Upper lobe of left lung (tissue), 6 donors: Measurements from ENCODE around the gene TXNIP. TPM values are rescaled to one million over a fixed set of nuclear protein-coding genes. Genes with fewer than 3 reads are reported as not detected.
A peak's percentile ranks its signal among the peaks of the same experiment; 100 is the strongest.

Source experiments
- ATAC-seq, 2 donors: fragments of 200-7000 bp; cut with Tn5 transposase; one replicate each; pipeline ENCODE4 v1.9.1; 2022; ENCODE audit warnings: mild to moderate bottlenecking in 2 of 2, moderate library complexity in 2 of 2; ENCODE audit not compliant: low FRiP score in 2 of 2
- DNase-seq, 2 donors: peaks; one replicate each; pipeline ENCODE4 v3.0.0-alpha.2; 2019 to 2020
- H3K27ac ChIP-seq, 4 donors: fragments of 200-600 bp; sonication (generic); one replicate each; pipeline ENCODE4 v1.5.1; 2016 to 2019
- H3K27me3 ChIP-seq, 4 donors: fragments of 200-600 bp; sonication (generic); one replicate each; pipeline ENCODE4 v1.5.1; 2017 to 2019
- H3K36me3 ChIP-seq, 4 donors: fragments of 200-600 bp; sonication (generic); one replicate each; pipeline ENCODE4 v1.5.1; 2016 to 2019
- H3K4me1 ChIP-seq, 4 donors: fragments of 200-600 bp; sonication (generic); one replicate each; pipeline ENCODE4 v1.5.1; 2018 to 2019
- H3K4me3 ChIP-seq, 4 donors: fragments of 200-600 bp; sonication (generic); one replicate each; pipeline ENCODE4 v1.5.1; 2017 to 2019; ENCODE audit warnings: mild to moderate bottlenecking in 2 of 4, moderate library complexity in 1 of 4
- H3K9me3 ChIP-seq, 4 donors: fragments of 200-600 bp; sonication (generic); one replicate each; pipeline ENCODE4 v1.5.1; 2018 to 2019
- EP300 ChIP-seq, 4 donors: sonication (generic); formaldehyde crosslinking; IDR thresholded peaks; one replicate each; pipeline ENCODE4 v1.5.1; 2017; ENCODE audit warnings: antibody characterized with exemption in 4 of 4, control low read depth in 2 of 4
- POLR2A ChIP-seq, 4 donors: fragments of 450-650 bp; IDR thresholded peaks; one replicate each; pipeline ENCODE4 v1.5.1; 2016 to 2017; ENCODE audit warnings: antibody characterized with exemption in 4 of 4, mild to moderate bottlenecking in 2 of 4
- POLR2AphosphoS5 ChIP-seq, 2 donors: sonication (generic); formaldehyde crosslinking; IDR thresholded peaks; one replicate each; pipeline ENCODE4 v1.5.1; 2017; ENCODE audit warnings: antibody characterized with exemption in 2 of 2
- WGBS, 2 donors: methylation state at CpG; one replicate each; pipeline ENCODE4 v1.1.5; 2017 to 2018; 5-methylcytosine and 5-hydroxymethylcytosine counted together
- total RNA-seq, 6 donors: library from RNA; depleted of rRNA in 4 of 6; stranded (reverse); fragments of >200 nt in 4 of 6; gene quantifications; one replicate each; pipeline versions ENCODE4 v1.1.0 to v1.2.1, GENCODE V29; 2016 to 2021
- TF ChIP-seq, protein P1 (sequence below), 6 experiments: fragments of 450-650 bp in 4 of 6; fragments of 200-600 bp in 2 of 6; sonication (generic) in 2 of 6; IDR thresholded peaks; one replicate each; pipeline ENCODE4 v1.5.1; 2016 to 2019; ENCODE audit warnings: antibody characterized with exemption in 6 of 6
- donor health status: DM: no; HTN: no; CAD: no; lungs with moderate emphysema.
- donor health status: DM: no; HTN: yes; CAD: no; lungs with severe emphysema.

Gene TXNIP
- total RNA-seq, 6 donors from 2014 or later = 703 to 1,481 (median 910) TPM

DNA sequence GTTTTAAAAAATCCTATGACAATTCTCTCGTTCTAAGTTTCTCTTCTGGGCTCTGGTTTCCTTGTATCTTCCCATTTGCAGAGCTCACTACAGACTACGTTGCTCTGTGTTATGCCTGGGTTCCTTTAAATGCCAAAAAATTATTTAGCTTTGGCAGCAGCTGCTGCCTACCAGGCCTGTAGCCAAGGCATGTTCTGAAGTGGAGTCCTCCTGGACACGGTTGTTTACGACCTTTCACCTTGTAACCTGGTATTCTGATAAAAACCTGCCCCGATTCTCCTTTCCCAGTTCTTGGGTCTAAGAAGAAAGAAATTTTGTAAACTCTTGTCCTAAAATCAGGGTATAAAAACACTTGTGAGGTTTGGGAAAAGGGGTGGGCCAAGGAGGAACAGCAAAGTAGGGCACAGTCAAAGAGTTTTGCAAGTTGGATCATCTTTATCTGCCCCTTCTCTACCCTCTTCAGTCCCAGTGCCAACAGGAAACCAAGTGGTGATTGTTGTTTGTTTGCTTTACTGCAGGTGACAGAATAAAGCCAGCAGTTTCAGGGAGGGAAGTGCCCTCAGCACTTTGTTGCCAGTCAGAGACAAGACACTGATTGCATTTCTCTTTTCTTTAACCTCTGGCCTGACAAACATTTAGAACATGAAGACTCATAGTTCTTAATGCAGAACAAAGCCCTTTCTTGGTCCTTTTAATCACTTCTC lies 3.1 kb upstream of the TXNIP start:
- no peak for ATAC-seq
- WGBS, 2 donors = 23 to 35% methylated on average over 5 of the region's 5 CpGs
- no peaks in the 10 kb centered on the region for H3K9me3 ChIP-seq
- H3K4me1 ChIP-seq = peaks cover 30 to 41% (median 33%) of the 10 kb centered on the region in 4 donors
- peak overlapping the region in 1 of 4 donors; percentile 83 for H3K4me3 ChIP-seq
- H3K27me3 ChIP-seq = no peaks in the 10 kb centered on the region
- DNase-seq = peak in 1 of 2 donors; percentile 53
- TF ChIP-seq POLR2A (IDR thresholded peaks at IDR 0.05) = peak in 1 of 4 donors; percentile 75
- TF ChIP-seq EP300 (IDR thresholded peaks at IDR 0.05) = peak in 2 of 4 donors; percentile 19 to 60
- peak; percentile 59 to 71 for TF ChIP-seq POLR2AphosphoS5 (IDR thresholded peaks at IDR 0.05)
- TF ChIP-seq, protein P1, sequence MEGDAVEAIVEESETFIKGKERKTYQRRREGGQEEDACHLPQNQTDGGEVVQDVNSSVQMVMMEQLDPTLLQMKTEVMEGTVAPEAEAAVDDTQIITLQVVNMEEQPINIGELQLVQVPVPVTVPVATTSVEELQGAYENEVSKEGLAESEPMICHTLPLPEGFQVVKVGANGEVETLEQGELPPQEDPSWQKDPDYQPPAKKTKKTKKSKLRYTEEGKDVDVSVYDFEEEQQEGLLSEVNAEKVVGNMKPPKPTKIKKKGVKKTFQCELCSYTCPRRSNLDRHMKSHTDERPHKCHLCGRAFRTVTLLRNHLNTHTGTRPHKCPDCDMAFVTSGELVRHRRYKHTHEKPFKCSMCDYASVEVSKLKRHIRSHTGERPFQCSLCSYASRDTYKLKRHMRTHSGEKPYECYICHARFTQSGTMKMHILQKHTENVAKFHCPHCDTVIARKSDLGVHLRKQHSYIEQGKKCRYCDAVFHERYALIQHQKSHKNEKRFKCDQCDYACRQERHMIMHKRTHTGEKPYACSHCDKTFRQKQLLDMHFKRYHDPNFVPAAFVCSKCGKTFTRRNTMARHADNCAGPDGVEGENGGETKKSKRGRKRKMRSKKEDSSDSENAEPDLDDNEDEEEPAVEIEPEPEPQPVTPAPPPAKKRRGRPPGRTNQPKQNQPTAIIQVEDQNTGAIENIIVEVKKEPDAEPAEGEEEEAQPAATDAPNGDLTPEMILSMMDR (IDR thresholded peaks at IDR 0.05) = no peak
- H3K27ac ChIP-seq = peak overlapping the region; percentile 93 to 96 (median 96)
- H3K36me3 ChIP-seq = peaks cover 5 to 14% (median 11%) of the 10 kb centered on the region in 4 donors

DNA sequence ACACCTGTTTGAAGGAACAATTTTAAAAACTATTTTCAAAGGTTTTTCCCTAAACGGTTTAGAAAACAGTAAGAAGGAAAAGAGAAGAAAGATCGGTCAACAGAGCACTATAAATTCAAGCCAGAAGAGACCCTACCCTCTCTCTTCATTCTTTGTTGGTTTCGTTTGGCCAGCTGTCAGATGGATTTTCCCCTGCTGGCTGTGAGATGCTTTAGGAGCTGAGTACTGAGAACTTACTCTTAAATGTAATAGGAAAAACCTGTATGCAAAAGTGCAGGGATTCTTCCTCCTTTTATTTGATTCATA lies 1.3 kb upstream of the TXNIP start:
- TF ChIP-seq, protein P1 (IDR thresholded peaks at IDR 0.05) = peak in 1 of 6 experiments; percentile 9
- TF ChIP-seq POLR2A (IDR thresholded peaks at IDR 0.05) = no peak
- TF ChIP-seq POLR2AphosphoS5 (IDR thresholded peaks at IDR 0.05) = no peak
- Histone ChIP-seq H3K36me3 (peaks cover 23 to 33% (median 29%) of the 10 kb centered on the region in 4 donors), H3K27ac (peak overlapping the region; percentile 93 to 96 (median 96)), H3K4me1 (peaks cover 31 to 46% (median 39%) of the 10 kb centered on the region in 4 donors), H3K9me3 (no peaks in the 10 kb centered on the region), H3K4me3 (peak overlapping the region; percentile 26 to 83 (median 70)), H3K27me3 (no peaks in the 10 kb centered on the region)
- ATAC-seq = no peak
- peak in 1 of 2 donors; percentile 22 for DNase-seq
- WGBS, 2 donors = 2 to 5% methylated on average over 3 of the region's 3 CpGs

DNA sequence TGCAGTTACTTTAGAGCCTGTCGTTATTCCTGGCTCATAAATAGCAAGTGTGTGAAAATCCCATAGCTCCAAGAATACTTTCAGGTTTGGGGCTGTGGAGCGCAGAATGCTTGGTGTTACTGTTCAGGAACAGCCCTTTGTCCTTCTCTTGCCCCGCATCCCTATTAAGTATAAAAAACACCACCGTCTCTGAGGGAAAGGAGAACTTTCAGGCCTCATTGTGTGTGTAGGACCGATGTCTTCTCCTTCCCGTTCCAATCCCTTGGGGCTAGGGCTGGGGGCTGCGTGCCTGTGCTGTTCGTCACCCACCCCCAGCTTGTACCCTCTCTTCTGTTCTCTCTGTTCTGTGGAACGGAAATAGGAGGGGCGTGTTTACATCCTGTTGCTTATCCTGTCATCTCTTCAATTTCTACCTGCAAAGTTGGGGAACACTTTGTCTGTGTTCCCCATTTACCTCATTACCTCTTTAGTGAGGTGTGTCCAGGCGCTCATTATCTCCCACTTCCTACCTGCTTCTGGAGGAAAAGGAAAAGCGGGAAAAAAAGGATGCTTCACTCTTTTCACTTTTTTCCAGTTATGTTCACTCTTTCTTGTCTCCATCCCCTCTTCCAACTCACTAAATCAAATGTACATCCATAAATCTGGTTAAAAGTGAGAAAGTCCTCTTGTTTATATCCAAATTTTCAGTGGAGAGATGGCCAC lies 788 bp upstream of the TXNIP start:
- DNase-seq = peak; percentile 44 to 67
- Histone ChIP-seq H3K27ac (peak overlapping the region; percentile 93 to 96 (median 96)), H3K4me1 (peaks cover 36 to 49% (median 42%) of the 10 kb centered on the region in 4 donors), H3K36me3 (peaks cover 26 to 38% (median 32%) of the 10 kb centered on the region in 4 donors), H3K9me3 (no peaks in the 10 kb centered on the region), H3K4me3 (peak overlapping the region; percentile 26 to 83 (median 70)), H3K27me3 (no peaks in the 10 kb centered on the region)
- peak; percentile 32 to 67 for ATAC-seq
- TF ChIP-seq POLR2AphosphoS5 (IDR thresholded peaks at IDR 0.05) (peak; percentile 76 to 90), POLR2A (IDR thresholded peaks at IDR 0.05) (no peak), EP300 (IDR thresholded peaks at IDR 0.05) (peak in 2 of 4 donors; percentile 96 to 97)
- TF ChIP-seq, protein P1 (IDR thresholded peaks at IDR 0.05) = no peak
- WGBS, 2 donors = 4 to 5% methylated on average over 12 of the region's 12 CpGs

DNA sequence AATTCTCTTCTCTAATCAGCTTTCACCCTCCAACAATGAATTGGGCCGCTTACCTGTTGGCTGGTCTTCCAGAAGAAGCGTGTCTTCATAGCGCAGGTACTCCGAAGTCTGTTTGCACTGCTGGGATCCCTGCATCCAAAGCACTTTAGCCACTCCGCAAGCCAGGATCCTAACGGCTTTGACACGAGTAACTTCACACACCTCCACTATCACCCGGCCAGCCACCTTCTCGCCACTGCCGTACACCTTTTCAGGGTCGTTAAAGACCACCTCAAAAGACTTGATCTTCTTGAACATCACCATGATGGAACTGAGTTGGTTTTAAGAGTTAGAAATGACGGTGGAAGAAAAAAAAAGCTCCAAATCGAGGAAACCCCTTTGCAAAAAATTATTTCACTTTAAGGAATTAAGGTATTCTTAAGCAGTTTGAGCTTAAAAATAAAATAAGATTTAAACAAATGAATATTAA lies 381 bp downstream of the TXNIP start:
- DNase-seq (peak in 1 of 2 donors; percentile 25), ATAC-seq (no peak)
- Histone ChIP-seq H3K27ac (peak overlapping the region; percentile 93 to 96 (median 96)), H3K36me3 (peaks cover 26 to 43% (median 32%) of the 10 kb centered on the region in 4 donors), H3K4me1 (peaks cover 36 to 50% (median 39%) of the 10 kb centered on the region in 4 donors), H3K9me3 (no peaks in the 10 kb centered on the region), H3K4me3 (peak overlapping the region; percentile 70 to 89 (median 77)), H3K27me3 (no peaks in the 10 kb centered on the region)
- WGBS, 2 donors = 0 to 1% methylated on average over 13 of the region's 13 CpGs
- TF ChIP-seq POLR2A (IDR thresholded peaks at IDR 0.05) (no peak), POLR2AphosphoS5 (IDR thresholded peaks at IDR 0.05) (peak in 1 of 2 donors; percentile 72)
- TF ChIP-seq, protein P1 (IDR thresholded peaks at IDR 0.05) = no peak
